Measurements from ENCODE around the gene GPC6. TPM values are rescaled to one million over a fixed set of nuclear protein-coding genes. Genes with fewer than 3 reads are reported as not detected.

The GPC6 gene
- total RNA-seq, 1 experiment from 2014 or later: 0.22 TPM

DNA sequence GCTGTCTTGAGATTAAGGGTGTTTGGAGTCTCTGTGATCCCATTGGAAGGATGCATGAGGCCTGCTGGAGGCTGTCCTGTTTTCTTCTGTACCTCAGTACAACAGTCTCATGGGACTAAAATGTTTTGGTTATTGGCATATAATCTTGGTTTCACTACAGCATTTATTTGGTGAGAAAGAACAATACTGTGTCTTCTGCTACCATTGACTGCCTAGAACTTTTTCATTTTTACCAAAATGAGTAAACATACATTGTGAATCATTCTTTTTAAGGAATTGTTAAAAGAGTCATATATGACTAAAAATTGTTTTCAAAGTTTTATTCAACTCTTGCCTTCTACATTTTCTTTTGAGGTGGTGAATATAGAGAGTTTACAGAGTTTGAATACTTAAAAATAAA lies 459.8 kb downstream of the GPC6 start:
- Histone ChIP-seq H3K4me3 (replicated peaks in 1 of 2; ENCODE audit: low read depth in 1 of 2, low read length in 2 of 2) (no peak overlapping the region), H3K9me3 (ENCODE audit: control insufficient read depth in 1 of 2, insufficient read depth in 1 of 2, low read depth in 1 of 2, low read length in 2 of 2) (peaks cover 13 to 21% of the 10 kb centered on the region in 2 experiments; a peak in 2 of 4 replicates), H3K27ac (ENCODE audit: low read depth, low read length) (no peak overlapping the region), H3K4me1 (ENCODE audit: control insufficient read depth in 1 of 2, insufficient read depth in 2 of 2, low read length in 2 of 2) (no peaks in the 10 kb centered on the region), H2AFZ (ENCODE audit: low read depth, low read length, poor library complexity, severe bottlenecking) (no peak overlapping the region), H3K36me3 (ENCODE audit: control insufficient read depth in 1 of 2, insufficient read depth in 2 of 2, low read length in 2 of 2) (no peaks in the 10 kb centered on the region), H3K4me2 (ENCODE audit: low read length) (no peak overlapping the region), H3K9ac (ENCODE audit: low read length) (no peak overlapping the region), H3K79me2 (ENCODE audit: insufficient read depth, low read length) (no peaks in the 10 kb centered on the region), H4K20me1 (ENCODE audit: insufficient read depth) (no peaks in the 10 kb centered on the region), H3K9me2 (ENCODE audit: insufficient read depth) (no peaks in the 10 kb centered on the region), H3K27me3 (ENCODE audit: insufficient read depth, low read length) (no peaks in the 10 kb centered on the region)
- ChIA-PET CTCF (no interaction called here), POLR2A (no interaction called here), RAD21 (ENCODE audit: low non-redundant PET in 1 of 2, low total read pairs in 2 of 2, uncharacterized antibody in 2 of 2, unreplicated experiment in 2 of 2) (no interaction called here)
- DNase-seq (ENCODE audit: low read depth, low spot score): no peak
- intact Hi-C loops (cut with micrococcal nuclease): no loop called here
- TF ChIP-seq RAD21 (IDR thresholded peaks at IDR 0.05; ENCODE audit: low read depth) (no peak), SP1 (IDR thresholded peaks at IDR 0.05; ENCODE audit: low read depth) (no peak), ZNF274 (IDR thresholded peaks at IDR 0.05; ENCODE audit: low read depth, low read length) (no peak), SIN3A (IDR thresholded peaks at IDR 0.05; ENCODE audit: low read depth) (no peak)
- TF ChIP-seq, protein P1, sequence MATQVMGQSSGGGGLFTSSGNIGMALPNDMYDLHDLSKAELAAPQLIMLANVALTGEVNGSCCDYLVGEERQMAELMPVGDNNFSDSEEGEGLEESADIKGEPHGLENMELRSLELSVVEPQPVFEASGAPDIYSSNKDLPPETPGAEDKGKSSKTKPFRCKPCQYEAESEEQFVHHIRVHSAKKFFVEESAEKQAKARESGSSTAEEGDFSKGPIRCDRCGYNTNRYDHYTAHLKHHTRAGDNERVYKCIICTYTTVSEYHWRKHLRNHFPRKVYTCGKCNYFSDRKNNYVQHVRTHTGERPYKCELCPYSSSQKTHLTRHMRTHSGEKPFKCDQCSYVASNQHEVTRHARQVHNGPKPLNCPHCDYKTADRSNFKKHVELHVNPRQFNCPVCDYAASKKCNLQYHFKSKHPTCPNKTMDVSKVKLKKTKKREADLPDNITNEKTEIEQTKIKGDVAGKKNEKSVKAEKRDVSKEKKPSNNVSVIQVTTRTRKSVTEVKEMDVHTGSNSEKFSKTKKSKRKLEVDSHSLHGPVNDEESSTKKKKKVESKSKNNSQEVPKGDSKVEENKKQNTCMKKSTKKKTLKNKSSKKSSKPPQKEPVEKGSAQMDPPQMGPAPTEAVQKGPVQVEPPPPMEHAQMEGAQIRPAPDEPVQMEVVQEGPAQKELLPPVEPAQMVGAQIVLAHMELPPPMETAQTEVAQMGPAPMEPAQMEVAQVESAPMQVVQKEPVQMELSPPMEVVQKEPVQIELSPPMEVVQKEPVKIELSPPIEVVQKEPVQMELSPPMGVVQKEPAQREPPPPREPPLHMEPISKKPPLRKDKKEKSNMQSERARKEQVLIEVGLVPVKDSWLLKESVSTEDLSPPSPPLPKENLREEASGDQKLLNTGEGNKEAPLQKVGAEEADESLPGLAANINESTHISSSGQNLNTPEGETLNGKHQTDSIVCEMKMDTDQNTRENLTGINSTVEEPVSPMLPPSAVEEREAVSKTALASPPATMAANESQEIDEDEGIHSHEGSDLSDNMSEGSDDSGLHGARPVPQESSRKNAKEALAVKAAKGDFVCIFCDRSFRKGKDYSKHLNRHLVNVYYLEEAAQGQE (IDR thresholded peaks at IDR 0.05; ENCODE audit: low read depth): no peak
- ATAC-seq: no peak
- BruUV-seq (replicated peaks): no TSS peak

DNA sequence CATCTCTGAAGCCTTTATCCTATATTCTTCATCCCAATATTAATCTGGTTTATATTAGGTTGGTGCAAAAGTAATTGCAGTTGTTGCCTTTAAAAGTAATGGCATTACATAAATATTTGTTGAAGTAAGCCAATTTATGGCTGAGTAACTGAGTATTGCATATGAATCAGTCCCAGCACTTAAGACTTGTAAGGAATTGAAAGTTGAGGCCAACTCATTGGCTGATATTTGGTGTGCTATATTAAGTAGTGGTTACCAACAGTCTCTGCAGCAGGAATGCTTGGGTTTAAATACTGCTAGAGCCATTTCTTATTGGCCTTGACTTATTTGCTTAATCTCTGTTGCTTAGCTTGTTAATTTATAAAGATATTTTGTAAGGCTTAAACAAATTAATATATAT lies 460.7 kb downstream of the GPC6 start:
- intact Hi-C loops (cut with micrococcal nuclease): no loop called here
- H3K4me3 ChIP-seq (replicated peaks in 1 of 2; ENCODE audit: low read depth in 1 of 2, low read length in 2 of 2): no peak overlapping the region
- ATAC-seq (no peak), DNase-seq (ENCODE audit: low read depth, low spot score) (no peak)
- peaks cover 16 to 17% of the 10 kb centered on the region in 2 experiments; a peak in 2 of 4 replicates for H3K9me3 ChIP-seq (ENCODE audit: control insufficient read depth in 1 of 2, insufficient read depth in 1 of 2, low read depth in 1 of 2, low read length in 2 of 2)
- H3K4me2 ChIP-seq (ENCODE audit: low read length): no peak overlapping the region
- no TSS peak for BruUV-seq (replicated peaks)
- no peaks in the 10 kb centered on the region for H3K79me2 ChIP-seq (ENCODE audit: insufficient read depth, low read length)
- H3K9me2 ChIP-seq (ENCODE audit: insufficient read depth): no peaks in the 10 kb centered on the region
- ChIA-PET POLR2A (no interaction called here), RAD21 (ENCODE audit: low non-redundant PET in 1 of 2, low total read pairs in 2 of 2, uncharacterized antibody in 2 of 2, unreplicated experiment in 2 of 2) (no interaction called here), CTCF (no interaction called here)
- no peaks in the 10 kb centered on the region for H3K36me3 ChIP-seq (ENCODE audit: control insufficient read depth in 1 of 2, insufficient read depth in 2 of 2, low read length in 2 of 2)
- no peaks in the 10 kb centered on the region for H4K20me1 ChIP-seq (ENCODE audit: insufficient read depth)
- no peak overlapping the region for H3K9ac ChIP-seq (ENCODE audit: low read length)
- H3K4me1 ChIP-seq (ENCODE audit: control insufficient read depth in 1 of 2, insufficient read depth in 2 of 2, low read length in 2 of 2): no peaks in the 10 kb centered on the region
- TF ChIP-seq JUND (IDR thresholded peaks at IDR 0.05) (no peak), YY1 (IDR thresholded peaks at IDR 0.05; ENCODE audit: extremely low read depth, insufficient replicate concordance, low read depth, low read length) (no peak), CEBPB (IDR thresholded peaks at IDR 0.05; ENCODE audit: low read depth) (no peak), SIN3A (IDR thresholded peaks at IDR 0.05; ENCODE audit: low read depth) (no peak)
- TF ChIP-seq, protein P1 (IDR thresholded peaks at IDR 0.05; ENCODE audit: low read depth): no peak
- no peak overlapping the region for H2AFZ ChIP-seq (ENCODE audit: low read depth, low read length, poor library complexity, severe bottlenecking)
- H3K27me3 ChIP-seq (ENCODE audit: insufficient read depth, low read length): no peaks in the 10 kb centered on the region
- H3K27ac ChIP-seq (ENCODE audit: low read depth, low read length): no peak overlapping the region
